Neural progenitor cell (in vitro differentiated cells): ENCODE data around the gene SHISAL1.

Source experiments
- CTCF ChIP-seq: fragments of 200-600 bp; sonication (generic); IDR thresholded peaks from 2 replicates; pipeline ENCODE4 v1.5.1; 2017; ENCODE audit warnings: antibody characterized with exemption, mild to moderate bottlenecking
- EZH2phosphoT487 ChIP-seq: fragments of 200-600 bp; sonication (generic); IDR thresholded peaks from 2 replicates; pipeline ENCODE4 v1.6.1; 2017; ENCODE audit warnings: antibody characterized with exemption

- TF ChIP-seq CTCF, result no peak
- no peak for TF ChIP-seq EZH2phosphoT487
Observed at GRCh38 chr22:44318751-44319150, 6.0 kb upstream of the SHISAL1 start.
